H1 (cell line): Measurements from ENCODE around the gene PIK3C2G. TPM values are rescaled to one million over a fixed set of nuclear protein-coding genes. Genes with fewer than 3 reads are reported as not detected.

ENCODE experiments used
- CTBP2 ChIP-seq: IDR thresholded peaks from 2 replicates; pipeline ENCODE4 v1.7.0; 2011; ENCODE audit warnings: borderline replicate concordance, mild to moderate bottlenecking, moderate library complexity, mixed read lengths, low read length; ENCODE audit not compliant: insufficient read depth, insufficient read length
- JUN ChIP-seq: IDR thresholded peaks from 2 replicates; pipeline ENCODE4 v1.6.1; 2011; ENCODE audit warnings: low read depth, mild to moderate bottlenecking, improper control_type of control experiment, low read length
- MAFK ChIP-seq: IDR thresholded peaks from 2 replicates; pipeline ENCODE4 v1.6.1; 2012; ENCODE audit warnings: low read depth, mild to moderate bottlenecking, improper control_type of control experiment, low read length
- RAD21 ChIP-seq, 2 experiments: IDR thresholded peaks in 1 of 2; conservative IDR thresholded peaks in 1 of 2; 2 replicates each; pipeline ENCODE4 v1.6.1; 2011; ENCODE audit warnings: low read depth in 2 of 2, low read length in 2 of 2, improper control_type of control experiment in 1 of 2, inconsistent platforms in 1 of 2, mild to moderate bottlenecking in 1 of 2, moderate library complexity in 1 of 2
- SIRT6 ChIP-seq: IDR thresholded peaks from one replicate; pipeline ENCODE4 v1.7.1; 2012; ENCODE audit warnings: low read length, inconsistent platforms
- ZNF274 ChIP-seq: IDR thresholded peaks from 2 replicates; pipeline ENCODE4 v1.7.0; 2012; ENCODE audit warnings: low read length, borderline replicate concordance; ENCODE audit errors: extremely low read depth
- polyA plus RNA-seq, 7 experiments: library from polyadenylated mRNA; depleted of rRNA in 3 of 7; stranded (reverse) in 5 of 7; unstranded in 2 of 7; fragments of >200 nt in 5 of 7; fragments of 200-250 nt in 2 of 7; gene quantifications; 1 replicate in 5 of 7; 2 replicates in 1 of 7; 4 replicates in 1 of 7; pipeline versions ENCODE4 v1.2.1 to v1.2.3, GENCODE V29; 2011 to 2013; ENCODE audit warnings: missing spikeins in 2 of 7, mixed read lengths in 2 of 7
- total RNA-seq: library from RNA; stranded (reverse); fragmentation: NEBNext Ultra II Directional; extraction: Animal tissue kit (Norgen Biotek cat#: 25700); gene quantifications from 2 replicates; pipeline ENCODE4 v1.2.1, GENCODE V29; 2021

The PIK3C2G gene
- total and polyA plus RNA-seq, 2 of the 8 experiments (the other 6 are each of a cell fraction or from before 2014, with no cell fraction given): not detected

DNA sequence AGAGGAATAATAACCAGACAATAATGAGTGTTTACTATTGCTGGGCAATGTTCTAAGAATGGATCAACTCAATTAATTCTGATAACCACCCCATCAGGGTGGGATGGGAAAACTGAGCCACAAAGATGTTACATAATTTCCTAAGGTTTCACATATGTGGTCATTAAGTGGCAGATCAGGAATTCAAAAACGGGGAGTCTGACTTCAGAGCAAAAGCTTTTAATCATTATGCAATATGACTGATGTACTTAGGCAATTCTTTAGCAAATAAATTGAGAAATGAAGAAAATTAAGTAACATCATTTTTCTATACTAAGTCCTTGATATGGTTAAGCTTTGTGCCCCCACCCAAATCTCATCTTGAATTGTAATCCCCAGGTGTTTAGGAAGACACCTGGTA, 423.1 kb downstream of the PIK3C2G start (continued):
- TF ChIP-seq ZNF274 (no peak), MAFK (no peak), RAD21 (IDR thresholded peaks at IDR 0.05 in 1 of 2, conservative IDR thresholded peaks at IDR 0.05 in 1 of 2; ENCODE audit: low read depth in 2 of 2, low read length in 2 of 2) (no peak), JUN (no peak), SIRT6 (no peak), CTBP2 (no peak)
- TF ChIP-seq, all 59 proteins: peak for 0
